GM12892 (cell line): ENCODE results near the gene ABCB1.

Source experiments
- POLR2A ChIP-seq: IDR thresholded peaks from 2 replicates; pipeline ENCODE4 v1.6.1; 2011; ENCODE audit warnings: low read depth, low read length, control low read depth
- POLR2AphosphoS5 ChIP-seq: IDR thresholded peaks from 2 replicates; pipeline ENCODE4 v1.6.1; 2011; ENCODE audit warnings: low read depth, low read length, control low read depth

GRCh38 chr7:87545760-87546159 lies 54.9 kb downstream of the ABCB1 start:
- TF ChIP-seq POLR2AphosphoS5 (no peak), POLR2A (no peak)
